Colonic mucosa (tissue), 4 donors: ENCODE measurements around the gene NECTIN1. TPM values are rescaled to one million over a fixed set of nuclear protein-coding genes. Genes with fewer than 3 reads are reported as not detected.

Experiments used
- DNase-seq: peaks from one replicate; pipeline ENCODE4 v3.0.0-alpha.2; 2020
- H3K27ac ChIP-seq: fragments of 200-600 bp; one replicate; pipeline ENCODE4 v1.8.0; 2021
- H3K27me3 ChIP-seq: fragments of 200-600 bp; one replicate; pipeline ENCODE4 v1.8.0; 2021
- H3K36me3 ChIP-seq: fragments of 200-600 bp; one replicate; pipeline ENCODE4 v1.8.0; 2021
- H3K4me1 ChIP-seq: fragments of 200-600 bp; one replicate; pipeline ENCODE4 v1.8.0; 2021; ENCODE audit warnings: mild to moderate bottlenecking
- H3K4me3 ChIP-seq: fragments of 200-600 bp; one replicate; pipeline ENCODE4 v1.8.0; 2021
- H3K9ac ChIP-seq, 2 donors: one replicate each; pipeline ENCODE4 v1.7.0; 2013; ENCODE audit warnings: control low read depth in 2 of 2, low read depth in 2 of 2, low read length in 2 of 2
- H3K9me3 ChIP-seq: fragments of 200-600 bp; one replicate; pipeline ENCODE4 v1.8.0; 2021
- intact Hi-C: fragments of 100-400 bp; cut with DNase I; formaldehyde crosslinking; loops from one replicate; pipeline ENCODE4 v1.14.1; 2022
- total RNA-seq, 2 donors: library from RNA; stranded (reverse); fragmentation: NEBNext Ultra II Directional in 1 of 2; extraction: Animal tissue kit (Norgen Biotek cat#: 25700) in 1 of 2; gene quantifications; one replicate each; pipeline ENCODE4 v1.2.1, GENCODE V29; 2021
- TF ChIP-seq, protein P1 (sequence below): fragments of 200-600 bp; IDR thresholded peaks from one replicate; pipeline ENCODE4 v1.8.0; 2022; ENCODE audit warnings: antibody characterized with exemption, mild to moderate bottlenecking
- donor health status: healthy.
- donor health status: DM: no; HTN: no; CAD: no.
- donor health status: DM: no; HTN: no; CAD: no.

Gene NECTIN1
- total RNA-seq, 2 donors from 2014 or later: 53.0 to 59.9 TPM

DNA sequence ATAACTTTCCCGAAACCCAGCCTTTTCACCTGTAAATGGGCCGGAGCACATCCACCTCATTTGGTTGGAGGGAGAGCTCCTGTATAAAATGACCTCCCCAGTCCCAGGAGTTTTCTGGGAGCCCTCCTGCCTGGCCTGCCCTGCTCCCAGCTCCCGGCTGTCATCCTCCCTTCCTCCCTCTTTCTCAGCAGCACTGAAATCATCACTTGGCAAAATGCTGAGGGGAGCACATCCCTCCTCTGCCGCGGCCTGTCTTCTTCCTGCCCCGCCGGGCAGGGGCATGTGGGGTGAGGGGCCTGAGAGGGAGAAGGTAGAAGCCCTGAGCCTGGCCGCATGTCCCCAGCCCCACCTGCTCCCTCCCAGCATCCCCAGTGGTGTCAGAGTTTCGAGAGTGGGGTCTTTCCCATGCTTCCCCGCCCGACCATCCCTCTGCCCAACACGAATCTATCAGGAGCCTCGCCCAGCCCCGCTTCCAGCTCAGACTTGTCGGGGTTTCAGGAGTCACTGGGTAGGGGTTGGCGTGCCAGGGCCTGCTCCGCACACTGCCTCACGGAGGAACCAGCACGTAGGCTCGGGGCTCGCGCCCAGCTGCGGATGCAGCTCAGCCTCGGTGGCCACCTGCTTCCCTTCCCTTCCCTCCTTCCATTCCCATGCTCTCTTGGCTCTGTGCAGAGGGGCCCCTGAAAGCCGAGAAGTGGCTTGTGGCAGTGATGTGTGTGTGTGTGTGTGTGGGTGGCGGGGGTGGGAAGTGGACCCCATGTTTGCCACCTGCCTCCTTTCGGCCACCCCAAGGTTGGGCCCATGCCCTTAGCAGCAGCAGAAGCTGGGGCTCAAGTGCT is 37.1 kb downstream of the NECTIN1 start:
- no peak for DNase-seq
- intact Hi-C loops: no loop called here
- no peaks in the 10 kb centered on the region for H3K27me3 ChIP-seq
- H3K9ac ChIP-seq: no peak overlapping the region
- TF ChIP-seq, protein P1, sequence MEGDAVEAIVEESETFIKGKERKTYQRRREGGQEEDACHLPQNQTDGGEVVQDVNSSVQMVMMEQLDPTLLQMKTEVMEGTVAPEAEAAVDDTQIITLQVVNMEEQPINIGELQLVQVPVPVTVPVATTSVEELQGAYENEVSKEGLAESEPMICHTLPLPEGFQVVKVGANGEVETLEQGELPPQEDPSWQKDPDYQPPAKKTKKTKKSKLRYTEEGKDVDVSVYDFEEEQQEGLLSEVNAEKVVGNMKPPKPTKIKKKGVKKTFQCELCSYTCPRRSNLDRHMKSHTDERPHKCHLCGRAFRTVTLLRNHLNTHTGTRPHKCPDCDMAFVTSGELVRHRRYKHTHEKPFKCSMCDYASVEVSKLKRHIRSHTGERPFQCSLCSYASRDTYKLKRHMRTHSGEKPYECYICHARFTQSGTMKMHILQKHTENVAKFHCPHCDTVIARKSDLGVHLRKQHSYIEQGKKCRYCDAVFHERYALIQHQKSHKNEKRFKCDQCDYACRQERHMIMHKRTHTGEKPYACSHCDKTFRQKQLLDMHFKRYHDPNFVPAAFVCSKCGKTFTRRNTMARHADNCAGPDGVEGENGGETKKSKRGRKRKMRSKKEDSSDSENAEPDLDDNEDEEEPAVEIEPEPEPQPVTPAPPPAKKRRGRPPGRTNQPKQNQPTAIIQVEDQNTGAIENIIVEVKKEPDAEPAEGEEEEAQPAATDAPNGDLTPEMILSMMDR: no peak
- H3K4me3 ChIP-seq: no peak overlapping the region
- peaks cover 4% of the 10 kb centered on the region for H3K4me1 ChIP-seq
- no peaks in the 10 kb centered on the region for H3K36me3 ChIP-seq
- no peak overlapping the region for H3K27ac ChIP-seq
- no peaks in the 10 kb centered on the region for H3K9me3 ChIP-seq

DNA sequence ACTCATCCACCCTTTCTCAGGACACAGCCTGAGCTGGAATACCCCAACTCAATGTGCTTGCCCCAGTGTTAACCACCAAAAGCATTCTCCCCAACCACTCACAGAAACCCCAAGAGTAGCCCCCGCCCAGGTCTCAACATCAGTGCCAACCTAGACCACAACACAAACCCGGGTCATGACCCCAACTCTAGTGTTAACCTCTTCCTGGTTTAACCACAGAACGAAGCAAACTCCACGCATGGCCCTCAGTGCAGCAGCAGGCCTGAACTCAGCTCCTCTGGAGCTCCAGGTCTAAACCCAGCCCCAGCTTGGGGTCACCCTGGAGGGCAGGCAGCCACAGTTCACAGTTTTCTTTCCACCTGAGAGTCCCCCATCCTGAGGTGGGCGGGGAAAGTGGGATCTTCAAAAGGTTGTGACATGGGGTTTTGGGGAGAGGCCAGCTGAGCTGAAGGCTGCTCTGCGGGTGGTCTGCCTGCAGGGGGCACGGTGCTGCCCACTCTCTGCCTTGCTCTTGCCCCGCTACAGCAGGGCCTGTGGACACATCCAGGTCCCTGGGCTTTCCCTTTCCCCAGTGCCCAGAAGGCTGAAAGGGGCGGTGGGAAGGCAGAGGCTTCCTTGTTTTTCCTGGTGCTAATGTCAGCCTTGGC is 37.9 kb downstream of the NECTIN1 start:
- Histone ChIP-seq H3K9ac (no peak overlapping the region), H3K27ac (no peak overlapping the region), H3K9me3 (no peaks in the 10 kb centered on the region), H3K36me3 (no peaks in the 10 kb centered on the region), H3K27me3 (no peaks in the 10 kb centered on the region), H3K4me3 (no peak overlapping the region), H3K4me1 (peaks cover 4% of the 10 kb centered on the region)
- intact Hi-C loops: no loop called here
- TF ChIP-seq, protein P1: no peak
- no peak for DNase-seq

DNA sequence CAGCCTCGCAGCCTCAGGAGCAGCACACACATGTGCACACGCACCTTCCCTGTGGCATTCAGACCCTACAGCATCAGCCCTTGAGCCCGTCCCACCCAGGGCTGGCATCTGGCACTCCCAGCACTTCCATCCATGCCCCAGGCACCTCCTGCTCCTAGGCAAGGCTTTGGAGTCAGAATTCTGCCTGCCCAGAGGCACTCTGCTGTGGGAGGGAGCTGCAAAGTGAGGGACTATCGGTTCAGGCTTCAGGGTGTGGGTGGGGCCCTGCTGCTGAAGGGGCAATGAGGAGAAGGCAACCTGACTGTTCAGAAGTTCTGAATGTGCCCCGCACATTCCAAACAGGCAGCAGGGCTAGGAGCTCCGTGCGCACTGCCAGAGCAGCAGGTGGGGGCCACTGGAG is 39.7 kb downstream of the NECTIN1 start:
- no peaks in the 10 kb centered on the region for H3K27me3 ChIP-seq
- no peak for DNase-seq
- no peaks in the 10 kb centered on the region for H3K9me3 ChIP-seq
- H3K9ac ChIP-seq: no peak overlapping the region
- H3K27ac ChIP-seq: no peak overlapping the region
- TF ChIP-seq, protein P1: no peak
- no peaks in the 10 kb centered on the region for H3K36me3 ChIP-seq
- no peaks in the 10 kb centered on the region for H3K4me1 ChIP-seq
- intact Hi-C loops: no loop called here
- H3K4me3 ChIP-seq: no peak overlapping the region

DNA sequence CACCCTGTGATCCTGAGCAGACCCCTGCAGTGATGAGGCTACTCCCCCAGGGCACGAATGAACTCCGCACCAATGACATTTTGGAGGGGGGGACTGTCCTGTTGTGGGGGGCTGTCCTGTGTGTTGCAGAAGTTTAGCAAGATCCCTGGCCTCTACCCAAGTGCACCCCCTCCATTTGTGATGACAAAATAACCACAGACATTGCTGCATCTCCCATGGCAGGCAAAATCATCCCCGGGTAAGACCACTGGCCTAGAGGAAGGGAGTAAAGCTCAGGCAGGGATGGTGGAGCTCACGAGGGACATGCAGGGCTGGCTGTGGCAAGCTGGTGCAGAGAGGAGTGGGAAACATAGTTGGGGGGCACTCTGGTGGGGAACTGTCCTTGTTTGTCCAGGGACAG is 40.6 kb downstream of the NECTIN1 start:
- H3K27ac ChIP-seq: no peak overlapping the region
- H3K4me1 ChIP-seq: peaks cover 3% of the 10 kb centered on the region
- no peaks in the 10 kb centered on the region for H3K36me3 ChIP-seq
- no peak for DNase-seq
- no peaks in the 10 kb centered on the region for H3K9me3 ChIP-seq
- TF ChIP-seq, protein P1: no peak
- no peaks in the 10 kb centered on the region for H3K27me3 ChIP-seq
- H3K9ac ChIP-seq: no peak overlapping the region
- intact Hi-C loops: no loop called here
- no peak overlapping the region for H3K4me3 ChIP-seq

DNA sequence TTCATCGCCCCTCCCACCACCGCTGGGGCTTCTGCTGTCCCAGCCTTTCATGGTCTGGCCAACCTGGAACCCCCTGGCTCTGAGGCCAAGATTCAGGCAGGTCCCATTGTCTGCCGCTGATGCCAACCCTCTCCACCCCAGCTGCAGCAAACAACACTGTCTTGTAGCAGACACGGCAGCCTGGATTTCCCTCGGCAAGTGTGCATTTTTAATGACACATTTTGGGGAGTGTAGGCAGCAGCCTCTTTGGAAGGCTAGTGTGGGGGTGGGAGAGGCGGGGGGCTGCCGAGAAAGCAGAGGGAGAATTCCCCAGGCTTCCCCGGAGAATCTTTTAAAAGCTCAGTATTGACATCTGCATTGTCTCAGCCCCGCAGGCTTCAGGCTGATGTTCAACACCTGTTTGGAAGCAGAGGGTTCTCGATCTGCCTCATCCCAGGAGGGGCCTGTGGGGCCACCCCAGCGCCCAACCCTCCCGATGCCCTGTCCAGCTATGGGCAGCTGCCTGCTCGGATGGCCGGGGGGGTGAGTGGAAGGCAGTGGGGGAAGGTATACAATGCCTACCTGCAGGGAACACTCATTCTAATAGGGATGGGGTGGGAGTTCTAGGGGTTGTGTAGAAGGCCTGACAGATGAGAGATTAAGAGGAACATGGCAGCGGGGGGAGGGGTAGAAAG is 41.5 kb downstream of the NECTIN1 start:
- Histone ChIP-seq H3K36me3 (no peaks in the 10 kb centered on the region), H3K4me1 (peaks cover 3% of the 10 kb centered on the region), H3K9me3 (no peaks in the 10 kb centered on the region), H3K4me3 (no peak overlapping the region), H3K27ac (no peak overlapping the region), H3K9ac (no peak overlapping the region), H3K27me3 (no peaks in the 10 kb centered on the region)
- DNase-seq: no peak
- intact Hi-C loops: no loop called here
- TF ChIP-seq, protein P1: no peak
